Mononuclear cell (primary cell): ENCODE results near the gene SPAG16. TPM values are rescaled to one million over a fixed set of nuclear protein-coding genes. Genes with fewer than 3 reads are reported as not detected.

Experiments
- H3K27me3 ChIP-seq: 2 replicates; pipeline ENCODE4 v1.6.0; 2011; ENCODE audit warnings: low read length, control low read depth; ENCODE audit not compliant: insufficient read depth
- H3K4me1 ChIP-seq: 2 replicates; pipeline ENCODE4 v1.5.1; 2011; ENCODE audit warnings: mild to moderate bottlenecking, low read length, control low read depth; ENCODE audit not compliant: insufficient read depth
- H3K4me3 ChIP-seq: 2 replicates; pipeline ENCODE4 v1.5.1; 2011; ENCODE audit warnings: mild to moderate bottlenecking, low read length, moderate library complexity
- H3K9me3 ChIP-seq: 2 replicates; pipeline ENCODE4 v1.5.1; 2011; ENCODE audit warnings: low read depth, mild to moderate bottlenecking, control low read depth, low read length
- total RNA-seq: library from RNA; depleted of rRNA; stranded (reverse); fragments of >200 nt; gene quantifications from one replicate; pipeline ENCODE4 v1.2.3, GENCODE V29; 2012

Gene SPAG16
- total RNA-seq, 1 donor = 9.8 TPM

DNA sequence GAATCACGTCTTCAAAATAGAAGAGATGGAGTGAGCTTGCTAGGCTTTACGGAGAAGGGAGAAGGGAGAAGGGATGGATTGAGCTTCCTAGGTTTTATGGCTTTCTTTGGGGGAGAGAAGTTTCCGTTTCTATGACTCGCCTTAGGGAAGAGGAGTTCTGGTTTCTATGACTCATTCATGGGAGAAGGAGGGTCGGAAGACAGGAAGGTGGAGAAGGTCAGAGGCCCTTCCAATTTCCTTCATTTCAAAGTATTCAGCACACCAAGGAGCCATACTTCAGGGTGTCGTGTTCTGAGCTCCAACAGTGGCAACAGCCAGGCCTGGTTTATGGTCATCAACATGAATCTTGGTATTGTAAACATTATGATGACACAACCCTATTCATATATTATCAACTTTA is 841.9 kb downstream of the SPAG16 start:
- Histone ChIP-seq H3K27me3 (no peaks in the 10 kb centered on the region), H3K4me3 (no peak overlapping the region), H3K4me1 (no peaks in the 10 kb centered on the region), H3K9me3 (no peaks in the 10 kb centered on the region)

DNA sequence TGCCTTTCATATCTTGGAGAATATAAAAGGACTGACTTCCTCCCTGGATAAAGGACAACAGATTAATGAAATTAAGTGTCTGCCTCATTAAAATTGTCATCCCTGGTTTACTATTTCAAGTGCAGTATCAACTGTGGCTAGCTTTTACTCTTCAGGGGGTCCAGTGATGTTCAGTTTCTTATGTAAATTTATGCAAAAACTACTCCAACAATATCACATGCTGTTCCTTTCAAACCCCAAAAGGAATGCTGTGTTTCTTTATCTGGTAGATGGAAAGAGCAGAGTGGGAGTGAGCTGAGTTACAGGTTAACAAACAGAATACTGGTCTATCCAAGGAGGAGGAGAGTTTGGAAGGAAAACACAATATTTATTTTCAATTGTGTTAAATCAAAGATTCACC is 842.9 kb downstream of the SPAG16 start:
- no peaks in the 10 kb centered on the region for H3K9me3 ChIP-seq
- H3K4me3 ChIP-seq = no peak overlapping the region
- no peaks in the 10 kb centered on the region for H3K4me1 ChIP-seq
- H3K27me3 ChIP-seq = no peaks in the 10 kb centered on the region

GRCh38 chr2:214127571-214127970 is 843.3 kb downstream of the SPAG16 start:
- no peaks in the 10 kb centered on the region for H3K4me1 ChIP-seq
- no peak overlapping the region for H3K4me3 ChIP-seq
- H3K27me3 ChIP-seq = no peaks in the 10 kb centered on the region
- H3K9me3 ChIP-seq = no peaks in the 10 kb centered on the region

DNA sequence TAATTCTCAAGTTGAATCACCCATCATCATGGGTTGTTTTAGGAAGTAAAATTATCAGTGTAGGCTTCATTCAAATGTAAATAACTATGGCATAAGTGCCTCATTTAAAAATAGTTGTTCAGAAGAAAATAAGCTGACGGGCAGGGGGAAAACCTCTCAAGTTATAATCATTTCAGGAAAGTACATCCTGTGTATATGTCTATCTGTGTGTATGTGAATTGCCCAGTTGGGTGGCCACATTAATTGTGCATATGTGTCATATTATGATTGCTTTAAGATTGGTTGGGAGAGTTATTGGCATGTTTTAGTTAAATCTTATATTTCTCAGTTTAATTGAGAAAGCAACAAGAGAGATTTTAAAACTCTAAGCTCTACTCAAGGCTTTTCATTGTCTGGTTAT is 843.8 kb downstream of the SPAG16 start:
- no peaks in the 10 kb centered on the region for H3K4me1 ChIP-seq
- no peaks in the 10 kb centered on the region for H3K27me3 ChIP-seq
- H3K9me3 ChIP-seq = no peaks in the 10 kb centered on the region
- H3K4me3 ChIP-seq = no peak overlapping the region

DNA sequence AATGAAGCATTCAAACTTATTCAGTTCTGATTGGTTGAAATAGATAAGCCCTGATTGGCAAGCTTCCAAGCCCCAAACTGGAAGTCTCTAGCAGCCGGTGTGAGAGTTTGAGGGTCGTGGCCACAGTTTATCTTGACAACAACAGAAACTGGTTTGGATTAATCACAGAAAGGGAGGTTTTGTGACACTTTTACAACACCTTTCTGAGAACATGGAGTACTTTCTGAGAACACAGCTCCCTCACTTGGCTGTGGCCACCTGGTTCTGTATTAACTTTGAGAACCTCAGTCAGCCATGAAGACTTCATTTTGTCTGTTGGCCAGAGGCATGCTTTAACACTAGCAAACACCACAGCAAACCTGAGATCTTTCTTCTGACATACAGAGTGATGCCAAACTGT is 845.9 kb downstream of the SPAG16 start:
- Histone ChIP-seq H3K4me3 (no peak overlapping the region), H3K27me3 (no peaks in the 10 kb centered on the region), H3K4me1 (no peaks in the 10 kb centered on the region), H3K9me3 (no peaks in the 10 kb centered on the region)

- no peaks in the 10 kb centered on the region for H3K9me3 ChIP-seq
- no peaks in the 10 kb centered on the region for H3K27me3 ChIP-seq
- H3K4me3 ChIP-seq = no peak overlapping the region
- no peaks in the 10 kb centered on the region for H3K4me1 ChIP-seq
Measured at GRCh38 chr2:214135966-214136365, 851.7 kb downstream of the SPAG16 start.

DNA sequence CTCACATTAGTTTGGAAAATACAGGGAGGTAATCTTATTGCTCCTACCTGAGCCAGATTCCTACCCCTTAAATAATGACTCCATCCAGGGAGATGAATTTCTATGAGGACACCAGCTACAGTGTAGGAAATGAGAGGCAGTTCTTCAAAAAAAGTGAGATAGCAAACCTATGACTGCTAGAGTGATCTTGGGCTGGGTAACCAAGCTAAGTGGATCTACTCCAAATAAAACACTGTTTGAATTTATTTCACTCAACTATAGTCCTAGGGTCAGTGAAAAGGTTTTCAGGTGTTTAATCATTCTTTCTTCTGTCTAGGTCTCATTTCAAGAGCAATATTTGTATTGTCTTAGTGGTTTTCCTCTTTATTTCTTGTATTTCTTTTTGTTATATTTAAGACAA is 854.5 kb downstream of the SPAG16 start:
- no peaks in the 10 kb centered on the region for H3K27me3 ChIP-seq
- no peak overlapping the region for H3K4me3 ChIP-seq
- H3K9me3 ChIP-seq = no peaks in the 10 kb centered on the region

DNA sequence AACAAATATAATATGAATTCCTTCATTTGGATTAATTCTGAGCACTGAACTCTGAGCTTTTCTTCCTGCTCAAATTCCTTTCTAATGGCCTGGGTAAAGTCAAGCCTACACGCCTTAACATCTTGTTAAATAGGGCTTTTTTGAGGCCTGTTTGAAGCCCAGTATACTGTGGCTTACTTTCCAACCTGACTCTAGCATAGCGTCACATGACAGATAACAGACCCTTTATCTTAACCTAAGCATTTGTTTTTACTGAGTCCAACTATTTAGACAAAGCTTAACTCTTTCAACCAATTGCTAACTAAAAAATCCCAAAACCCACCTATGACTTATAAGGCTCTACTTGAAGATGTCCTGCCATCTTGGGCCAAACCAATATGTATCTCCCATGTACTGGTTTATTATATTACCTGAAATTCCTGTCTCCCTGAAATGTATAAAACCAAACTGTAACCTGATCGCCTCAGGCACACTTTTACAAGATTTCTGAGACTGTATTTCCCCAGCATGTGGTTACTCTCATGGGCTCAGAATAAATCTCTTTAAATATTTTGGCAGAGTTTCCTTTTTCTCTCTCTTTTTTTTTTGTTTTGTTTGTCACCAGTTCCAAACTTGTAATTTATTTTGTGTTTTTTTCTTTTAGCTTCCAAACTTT is 855.5 kb downstream of the SPAG16 start:
- Histone ChIP-seq H3K9me3 (no peaks in the 10 kb centered on the region), H3K4me3 (no peak overlapping the region), H3K27me3 (no peaks in the 10 kb centered on the region), H3K4me1 (no peaks in the 10 kb centered on the region)

More for the DNA sequence above, 854.5 kb downstream of the SPAG16 start:
- H3K4me1 ChIP-seq = no peaks in the 10 kb centered on the region

- Histone ChIP-seq H3K9me3 (no peaks in the 10 kb centered on the region), H3K4me3 (no peak overlapping the region), H3K4me1 (no peaks in the 10 kb centered on the region), H3K27me3 (no peaks in the 10 kb centered on the region)
Measured at GRCh38 chr2:214156971-214157370, 872.7 kb downstream of the SPAG16 start.

GRCh38 chr2:214158851-214159250 is 874.6 kb downstream of the SPAG16 start:
- H3K9me3 ChIP-seq = no peaks in the 10 kb centered on the region
- no peaks in the 10 kb centered on the region for H3K27me3 ChIP-seq
- no peaks in the 10 kb centered on the region for H3K4me1 ChIP-seq
- no peak overlapping the region for H3K4me3 ChIP-seq

DNA sequence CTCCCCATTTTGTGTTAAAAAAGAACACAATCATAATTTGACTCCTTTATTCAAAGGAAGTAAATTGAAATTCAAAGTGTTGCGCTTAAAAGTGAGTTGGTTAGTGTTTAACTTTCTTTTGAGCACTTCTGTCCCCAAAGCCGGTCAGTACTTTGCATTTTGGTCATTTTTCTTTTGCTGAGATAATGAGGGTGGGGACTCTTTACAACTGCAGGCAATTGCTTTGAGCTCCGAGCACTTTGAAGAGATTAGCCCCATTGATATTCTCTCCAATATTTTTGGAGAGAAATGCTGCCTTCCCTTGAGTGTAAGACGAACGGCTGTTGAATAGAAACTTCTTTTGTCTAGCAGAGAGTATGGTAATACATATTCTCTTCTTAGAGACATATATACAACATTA is 885.0 kb downstream of the SPAG16 start:
- Histone ChIP-seq H3K9me3 (no peaks in the 10 kb centered on the region), H3K4me1 (no peaks in the 10 kb centered on the region)

DNA sequence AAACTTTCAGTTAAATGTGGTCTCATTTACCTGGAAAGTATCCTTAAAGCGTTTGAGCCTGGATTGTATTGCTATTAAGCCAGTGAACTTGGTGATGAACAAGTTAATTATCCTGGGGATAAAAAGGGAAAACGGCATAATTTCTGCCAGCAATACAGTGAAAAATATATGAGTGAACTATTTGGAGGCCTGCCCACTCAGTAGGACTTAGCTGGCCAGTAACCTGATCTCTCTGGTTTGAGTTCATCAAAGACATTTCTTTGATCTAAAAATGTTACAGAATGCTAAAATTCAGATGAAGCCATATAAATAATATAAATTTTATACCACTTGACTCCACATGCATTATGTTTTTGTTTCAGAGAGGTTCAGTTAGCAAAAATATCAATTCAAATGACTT is 885.5 kb downstream of the SPAG16 start:
- H3K4me3 ChIP-seq = no peak overlapping the region
- no peaks in the 10 kb centered on the region for H3K4me1 ChIP-seq
- no peaks in the 10 kb centered on the region for H3K27me3 ChIP-seq
- H3K9me3 ChIP-seq = no peaks in the 10 kb centered on the region

More for the DNA sequence above, 885.0 kb downstream of the SPAG16 start:
- Histone ChIP-seq H3K27me3 (no peaks in the 10 kb centered on the region), H3K4me3 (no peak overlapping the region)

DNA sequence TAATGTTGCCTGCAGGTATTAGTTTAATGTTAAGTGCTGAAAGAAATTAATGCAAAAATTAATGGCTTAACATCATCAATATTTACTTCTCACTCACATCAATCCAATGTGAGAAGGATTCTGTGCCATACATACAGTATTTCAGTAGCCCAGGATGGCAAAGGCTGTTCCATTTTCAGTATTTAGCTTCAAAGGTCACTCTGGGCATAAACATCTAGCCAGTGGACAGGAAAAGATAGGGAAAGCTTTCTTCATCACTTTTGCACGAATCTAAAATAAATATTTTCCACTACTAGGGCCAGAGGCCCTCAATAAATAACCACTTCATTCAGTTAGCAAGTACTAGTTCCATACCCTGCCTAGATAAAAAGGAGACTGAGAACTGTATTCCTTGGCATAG is 890.3 kb downstream of the SPAG16 start:
- Histone ChIP-seq H3K4me3 (no peak overlapping the region), H3K9me3 (no peaks in the 10 kb centered on the region), H3K4me1 (no peaks in the 10 kb centered on the region), H3K27me3 (no peaks in the 10 kb centered on the region)

DNA sequence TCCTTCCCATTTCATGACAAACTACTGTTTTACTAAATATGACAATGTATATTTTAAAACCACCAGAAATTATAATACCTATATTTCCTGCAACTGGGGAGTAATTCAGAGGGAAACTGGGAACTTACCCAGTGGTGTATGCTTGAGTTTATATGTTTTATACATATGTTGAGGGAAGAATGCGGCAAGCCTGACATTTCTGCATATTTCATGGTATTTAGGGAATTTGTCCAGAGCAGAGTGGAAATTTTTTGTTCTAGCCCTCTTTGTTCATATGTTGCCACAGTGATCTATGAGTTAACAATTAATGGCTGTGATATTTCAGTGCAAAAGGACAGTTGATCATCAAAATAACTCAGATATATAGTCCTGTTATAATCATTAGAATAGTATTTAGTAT is 895.8 kb downstream of the SPAG16 start:
- no peaks in the 10 kb centered on the region for H3K27me3 ChIP-seq
- H3K9me3 ChIP-seq = no peaks in the 10 kb centered on the region
- no peak overlapping the region for H3K4me3 ChIP-seq
- no peaks in the 10 kb centered on the region for H3K4me1 ChIP-seq

GRCh38 chr2:214180686-214181085 is 896.4 kb downstream of the SPAG16 start:
- H3K9me3 ChIP-seq = no peaks in the 10 kb centered on the region
- H3K4me1 ChIP-seq = no peaks in the 10 kb centered on the region
- no peaks in the 10 kb centered on the region for H3K27me3 ChIP-seq
- H3K4me3 ChIP-seq = no peak overlapping the region

DNA sequence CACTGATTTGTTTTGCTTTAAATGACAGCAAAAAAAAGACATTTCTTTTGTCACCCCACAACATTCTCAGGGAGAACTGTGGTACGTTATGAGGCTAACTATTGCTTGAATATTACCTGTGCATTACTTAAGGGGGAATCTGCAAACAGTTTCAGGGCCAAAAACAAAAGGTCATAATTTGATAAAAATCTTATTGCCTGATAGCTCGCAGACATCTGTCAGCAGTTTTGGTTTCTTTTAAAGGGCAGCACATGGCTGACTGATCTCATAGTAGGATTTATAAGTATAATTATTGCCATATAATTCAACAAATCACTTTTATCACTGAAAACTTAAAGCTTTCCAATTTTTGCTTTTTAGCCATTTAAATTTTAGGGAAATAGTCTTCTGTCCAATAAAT is 900.2 kb downstream of the SPAG16 start:
- Histone ChIP-seq H3K4me3 (no peak overlapping the region), H3K4me1 (no peaks in the 10 kb centered on the region), H3K9me3 (no peaks in the 10 kb centered on the region), H3K27me3 (no peaks in the 10 kb centered on the region)
